GM03348 (cell line): ENCODE measurements around the gene SOX5.
A peak's percentile ranks its signal among the peaks of the same experiment; 100 is the strongest.

Experiments used
- DNase-seq: peaks from one replicate; pipeline ENCODE4 v3.0.0; 2012; ENCODE audit warnings: low spot score

SOX5 gene

GRCh38 chr12:23949348-23950209, at the start of gene SOX5:
SOX5 (minus strand) TSS chr12:23949670; CDS start chr12:23949601, 69 bp downstream.
- peak; percentile 10 for DNase-seq

DNA sequence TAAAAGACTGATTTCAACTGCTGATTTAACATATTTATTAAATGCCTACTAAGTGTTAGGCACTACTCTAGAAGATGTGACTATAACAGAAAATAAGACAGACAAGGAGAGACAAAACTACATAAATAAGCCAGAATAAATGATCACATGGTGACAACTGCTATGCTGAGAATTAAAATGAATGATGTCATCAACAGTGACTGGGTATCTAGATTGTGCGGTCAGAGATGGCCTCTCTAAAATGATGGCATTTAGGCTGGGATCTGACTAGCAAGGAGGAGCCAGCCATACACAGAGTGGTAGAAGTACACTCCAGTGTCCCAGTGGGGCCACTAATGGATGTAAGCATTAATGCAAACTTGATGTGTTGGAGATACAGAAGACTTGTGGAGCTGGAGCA, 37.6 kb upstream of the SOX5 start:
- DNase-seq = no peak

GRCh38 chr12:23980826-23981225, 31.4 kb upstream of the SOX5 start:
- no peak for DNase-seq

DNA sequence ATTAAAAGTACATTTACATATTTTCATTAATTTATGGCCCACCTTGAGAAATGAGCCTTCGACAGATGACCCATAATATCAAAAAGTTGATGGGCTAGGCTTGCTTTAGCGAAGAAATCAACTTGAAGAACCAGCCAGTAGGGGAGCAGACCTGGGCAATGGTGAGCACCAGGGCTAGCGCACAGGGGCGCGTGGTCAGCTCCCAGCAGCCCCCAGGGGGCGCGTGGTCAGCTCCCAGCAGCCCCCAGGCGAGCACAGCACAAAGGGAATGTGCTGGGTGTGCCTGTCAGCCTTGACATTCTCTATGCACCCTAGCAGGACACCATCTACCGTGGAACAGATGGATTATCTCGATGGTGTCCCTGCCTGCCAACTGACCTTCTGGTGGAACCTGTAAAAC, 15.3 kb upstream of the SOX5 start:
- DNase-seq = no peak

GRCh38 chr12:23959826-23960225, 10.4 kb upstream of the SOX5 start:
- no peak for DNase-seq

DNA sequence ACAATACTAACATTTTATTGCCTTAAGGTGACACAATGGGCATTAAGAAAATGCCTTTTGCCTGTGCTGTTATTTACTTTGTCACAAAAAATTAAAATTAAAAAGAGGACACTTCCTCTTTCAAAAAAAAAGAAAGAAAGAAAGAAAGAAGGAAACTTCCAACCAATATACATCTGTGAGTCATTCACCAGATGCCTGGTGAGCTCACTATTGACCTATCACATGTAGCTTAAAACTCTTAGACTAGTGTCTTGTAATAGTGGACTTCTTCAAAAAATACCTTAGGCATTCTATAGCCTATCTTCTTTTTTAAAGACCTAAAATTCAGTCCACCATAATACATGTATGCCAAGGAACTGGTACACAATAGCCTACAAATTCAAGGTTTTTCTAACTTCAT, 4.9 kb upstream of the SOX5 start:
- no peak for DNase-seq

GRCh38 chr12:23952071-23952470, 2.6 kb upstream of the SOX5 start:
- no peak for DNase-seq

DNA sequence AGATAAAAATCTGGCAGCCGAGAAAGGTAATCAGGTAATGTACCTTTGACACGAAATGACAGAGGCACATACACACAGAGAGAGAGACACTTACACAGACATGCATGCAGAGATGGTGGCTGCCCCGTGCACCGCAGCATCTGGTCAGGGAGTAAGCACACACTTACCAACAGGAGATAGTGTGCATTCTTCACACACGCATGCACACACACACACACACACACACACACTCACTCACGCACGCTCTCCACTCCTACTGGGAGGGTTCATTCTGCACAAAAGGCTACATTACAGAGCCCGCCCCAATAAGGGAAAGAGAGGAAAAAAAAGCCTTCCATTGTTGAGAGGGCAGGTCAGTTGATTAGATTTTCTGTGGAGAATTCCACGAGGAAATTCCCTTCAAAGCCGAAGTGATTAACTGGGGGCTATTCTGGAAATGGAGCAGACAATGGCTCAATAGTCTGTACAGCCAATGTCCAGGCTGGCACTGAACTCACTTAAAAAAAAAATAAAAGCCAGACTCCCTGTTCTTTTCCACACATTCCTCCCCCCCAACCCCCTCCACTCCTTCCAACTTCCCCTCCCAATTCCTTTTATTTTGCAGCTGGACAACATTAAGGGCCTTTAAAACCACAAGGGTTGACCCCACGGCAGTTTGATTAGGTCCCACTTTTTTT, 1.4 kb upstream of the SOX5 start:
- no peak for DNase-seq

DNA sequence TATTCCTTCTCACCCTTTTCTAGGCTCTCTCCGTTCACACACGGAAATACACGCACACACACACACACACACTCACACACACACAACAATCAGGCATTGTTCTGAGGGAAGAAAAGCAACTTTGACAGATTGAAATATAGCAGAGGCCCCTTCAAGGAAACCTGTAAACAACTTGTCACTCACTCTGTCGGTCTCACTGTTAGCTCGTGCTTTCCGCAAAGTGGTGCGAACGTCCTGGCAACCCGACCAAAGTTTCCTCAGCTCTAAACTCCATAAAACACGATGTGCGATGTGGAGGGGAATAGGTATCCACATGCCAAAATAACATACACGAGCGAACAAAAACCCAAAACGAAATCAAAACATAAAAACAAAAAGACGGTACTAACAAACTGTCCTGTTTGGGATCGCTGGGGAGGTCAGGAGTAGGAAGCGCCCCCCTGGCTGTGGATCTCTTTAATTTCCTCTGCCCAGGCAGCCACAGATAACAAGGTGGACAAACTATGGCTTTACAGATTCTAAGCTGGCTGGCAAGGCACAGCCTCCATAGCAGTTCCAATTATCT, 822 bp upstream of the SOX5 start:
- DNase-seq = no peak

- no peak for DNase-seq
These were observed 1.2 kb downstream of the SOX5 start for GRCh38 chr12:23948291-23948690.

GRCh38 chr12:23947395-23947794, 2.1 kb downstream of the SOX5 start:
- DNase-seq = no peak

GRCh38 chr12:23945249-23945648, 4.2 kb downstream of the SOX5 start:
- no peak for DNase-seq

DNA sequence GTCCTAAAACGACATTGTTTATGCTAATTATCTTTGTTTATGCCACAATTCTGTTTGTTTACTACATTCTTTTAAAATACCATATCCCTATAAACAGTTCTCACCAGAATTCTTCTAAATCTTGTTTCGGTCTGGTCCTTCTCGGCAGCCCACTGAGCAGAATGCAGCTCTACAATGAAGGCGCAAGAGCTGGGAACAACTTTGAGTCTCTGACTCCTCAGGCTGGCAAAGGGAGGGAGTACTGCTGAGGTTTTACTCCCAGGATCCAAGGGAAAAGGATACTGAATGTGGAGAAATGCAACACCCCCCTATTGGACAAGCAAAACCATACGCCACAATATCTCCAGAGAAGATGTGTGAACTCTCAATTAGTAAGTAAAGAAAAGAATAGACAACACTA, 5.4 kb downstream of the SOX5 start:
- DNase-seq = no peak

DNA sequence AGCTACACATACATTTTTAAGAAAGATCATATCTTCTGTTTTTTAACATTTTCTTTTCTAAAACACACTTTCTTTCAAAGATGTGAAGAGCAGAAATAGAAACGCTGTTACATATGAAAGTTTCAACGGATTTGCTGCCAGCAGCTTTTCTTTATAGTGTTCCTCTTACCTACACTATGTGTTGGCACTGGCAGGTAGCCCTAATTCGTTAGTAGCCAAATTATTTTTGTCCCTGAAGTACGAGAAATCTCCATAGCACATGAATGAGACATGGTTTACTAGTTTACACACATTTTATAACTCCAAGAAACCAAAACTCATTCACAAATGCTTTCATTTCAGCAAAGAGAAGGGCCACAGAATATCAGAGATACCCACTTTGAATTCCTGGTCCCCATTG, 6.6 kb downstream of the SOX5 start:
- DNase-seq = no peak

GRCh38 chr12:23941780-23942179, 7.7 kb downstream of the SOX5 start:
- no peak for DNase-seq

GRCh38 chr12:23938422-23938821, 11.0 kb downstream of the SOX5 start:
- no peak for DNase-seq

- no peak for DNase-seq
These were observed 18.3 kb downstream of the SOX5 start for GRCh38 chr12:23931176-23931575.

DNA sequence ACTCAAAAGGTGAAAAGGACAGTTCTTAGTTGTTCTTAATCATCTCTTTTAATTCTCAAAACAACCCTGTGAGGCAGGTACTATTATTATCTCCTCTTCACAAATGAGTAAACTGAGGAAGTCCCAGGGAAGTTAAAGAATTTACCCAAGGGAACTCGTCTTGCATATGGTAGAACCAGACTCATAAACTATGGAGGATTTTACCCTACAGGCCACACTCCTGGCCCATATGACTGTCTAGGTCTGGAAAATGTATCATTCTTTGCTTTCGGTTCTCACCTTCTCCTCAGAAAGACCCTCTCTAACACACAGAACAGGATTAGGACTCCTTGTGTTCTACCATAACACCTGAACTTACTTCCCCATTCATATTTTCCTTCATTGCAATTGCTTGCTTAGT, 18.9 kb downstream of the SOX5 start:
- no peak for DNase-seq

- DNase-seq = no peak
These were observed 19.6 kb downstream of the SOX5 start for GRCh38 chr12:23929906-23930305.

DNA sequence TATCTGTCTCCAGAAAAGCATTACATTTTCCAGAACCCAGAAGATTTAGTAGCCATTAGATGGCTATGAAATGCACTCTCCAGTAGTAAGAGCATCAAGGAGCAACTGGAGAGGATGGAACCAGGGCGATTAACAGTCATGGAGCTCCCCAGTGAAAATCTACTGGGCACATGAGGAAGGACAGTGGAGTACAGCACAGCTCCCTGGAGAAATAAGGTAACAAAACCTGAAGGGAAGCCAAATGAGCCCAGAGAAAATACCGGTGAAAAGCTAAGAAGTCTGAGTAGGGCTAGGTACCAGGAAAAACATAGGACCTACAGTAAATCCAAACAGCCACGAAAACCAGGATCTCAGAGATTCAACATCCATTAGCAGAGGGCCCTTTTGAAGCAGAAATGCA, 21.6 kb downstream of the SOX5 start:
- DNase-seq = no peak

DNA sequence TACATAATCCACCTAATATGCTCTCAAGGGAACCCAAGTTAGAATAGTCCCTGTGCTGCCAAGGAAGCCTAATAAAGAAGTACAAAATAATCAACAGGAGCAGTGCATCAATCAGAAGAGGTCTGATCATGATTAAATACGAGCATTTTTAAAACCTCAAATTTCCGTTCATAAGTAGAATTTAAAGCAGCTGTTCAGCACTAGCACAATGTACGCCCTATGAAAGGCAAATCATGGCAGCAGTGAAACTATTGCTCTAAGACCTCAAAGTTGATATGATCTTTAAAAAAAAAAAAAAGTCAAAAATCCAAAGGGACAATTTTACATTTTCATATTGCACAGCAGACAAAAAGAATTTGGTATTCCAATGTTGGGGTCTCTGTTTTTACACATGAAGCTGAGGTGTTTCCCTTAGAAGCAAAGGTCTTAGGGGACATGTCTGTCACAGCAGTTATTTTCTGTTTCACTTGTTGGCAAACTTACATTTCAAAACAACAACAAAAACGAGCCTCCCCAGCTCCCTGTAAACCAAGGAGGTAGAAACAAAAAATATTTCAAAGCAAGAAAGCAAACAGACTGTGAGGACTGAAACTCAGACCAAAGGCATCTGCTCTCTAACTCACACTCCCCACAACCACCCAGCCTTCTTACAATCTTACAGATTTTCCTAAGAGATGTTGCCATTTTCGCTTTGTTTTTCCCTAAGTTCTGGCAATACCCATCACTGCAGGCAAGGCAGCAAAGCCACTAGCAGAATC, 28.2 kb downstream of the SOX5 start:
- no peak for DNase-seq

DNA sequence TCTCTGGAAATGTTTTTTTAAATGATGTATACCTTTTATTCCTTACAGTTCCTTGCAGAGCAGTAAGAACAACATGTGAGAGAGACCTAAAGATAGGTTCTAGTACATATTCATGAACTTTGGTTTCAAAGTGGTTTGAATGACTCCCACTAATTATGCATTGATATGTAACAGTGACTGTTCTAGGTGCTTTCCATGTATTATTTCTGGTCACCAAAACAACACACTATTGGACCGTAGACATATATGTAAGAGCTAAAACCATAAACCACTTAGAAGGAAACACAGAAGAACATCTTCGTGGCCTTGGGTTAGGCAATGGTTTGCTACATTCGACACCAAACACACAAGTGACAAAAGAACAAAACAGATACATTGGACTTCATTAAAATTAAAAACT, 37.9 kb downstream of the SOX5 start:
- no peak for DNase-seq

GRCh38 chr12:23909551-23909950, 39.9 kb downstream of the SOX5 start:
- DNase-seq = no peak
